CD4-positive, alpha-beta T cell treated with Interleukin-10 for 1 hour (primary cell): Measurements from ENCODE around the gene ERMAP.

ENCODE experiments used
- DNase-seq: peaks from one replicate; pipeline ENCODE4 v3.0.0-alpha.2; 2020

ERMAP gene

GRCh38 chr1:42886046-42886739 is 69.3 kb downstream of the ERMAP start:
- DNase-seq, result no peak

- DNase-seq, result no peak
Observed at GRCh38 chr1:42886800-42887199, 69.9 kb downstream of the ERMAP start.

- no peak for DNase-seq
Observed at GRCh38 chr1:42887366-42887765, 70.4 kb downstream of the ERMAP start.

DNA sequence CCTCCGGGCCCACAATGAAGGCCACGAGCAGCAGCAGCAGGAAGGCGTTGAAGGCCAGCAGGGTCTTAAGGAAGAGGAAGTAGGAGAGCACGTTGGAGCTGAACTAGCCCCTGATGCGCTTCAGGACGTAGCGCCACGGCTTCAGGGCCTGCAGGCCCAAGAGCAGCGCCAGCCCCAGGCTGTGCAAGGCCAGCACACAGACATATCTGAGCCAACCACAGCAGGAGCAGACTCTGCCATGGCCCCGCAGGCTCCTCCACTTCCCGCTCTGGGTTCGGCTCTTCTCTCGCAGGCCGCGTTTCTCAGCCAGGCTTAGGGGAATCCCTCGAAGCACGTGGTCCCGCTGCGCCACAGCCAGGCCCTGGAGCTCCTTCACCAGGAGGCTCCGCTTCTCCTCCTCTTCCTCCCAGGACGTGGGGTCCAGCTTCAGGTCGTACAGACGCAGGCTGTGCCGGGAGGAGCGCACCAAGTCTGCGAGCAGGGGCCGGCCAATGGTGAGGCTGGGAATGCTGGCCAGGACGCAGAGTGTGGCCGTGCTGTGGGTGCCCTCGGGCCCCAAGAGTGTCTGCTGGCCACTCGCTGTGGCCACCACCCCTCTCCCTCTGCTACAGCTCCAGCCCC is 71.2 kb downstream of the ERMAP start:
- DNase-seq, result no peak

DNA sequence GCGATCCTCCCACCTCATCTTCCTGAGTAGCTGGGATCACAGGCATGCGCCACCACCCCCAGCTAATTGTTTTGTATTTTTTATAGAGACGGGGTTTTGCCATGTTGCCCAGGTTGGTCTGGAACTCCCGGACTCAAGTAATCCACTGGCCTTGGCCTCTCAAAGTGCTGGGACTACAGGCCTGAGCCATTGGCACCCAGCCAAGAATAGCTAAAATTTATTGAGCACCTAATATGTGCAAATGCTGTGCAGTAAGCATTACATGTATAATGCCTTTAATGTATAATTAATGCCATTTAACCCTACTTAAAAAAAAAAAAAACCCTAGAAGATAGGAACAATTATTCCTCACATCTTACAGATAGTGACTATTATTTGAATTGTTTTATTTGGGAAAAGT is 72.3 kb downstream of the ERMAP start:
- DNase-seq, result no peak

DNA sequence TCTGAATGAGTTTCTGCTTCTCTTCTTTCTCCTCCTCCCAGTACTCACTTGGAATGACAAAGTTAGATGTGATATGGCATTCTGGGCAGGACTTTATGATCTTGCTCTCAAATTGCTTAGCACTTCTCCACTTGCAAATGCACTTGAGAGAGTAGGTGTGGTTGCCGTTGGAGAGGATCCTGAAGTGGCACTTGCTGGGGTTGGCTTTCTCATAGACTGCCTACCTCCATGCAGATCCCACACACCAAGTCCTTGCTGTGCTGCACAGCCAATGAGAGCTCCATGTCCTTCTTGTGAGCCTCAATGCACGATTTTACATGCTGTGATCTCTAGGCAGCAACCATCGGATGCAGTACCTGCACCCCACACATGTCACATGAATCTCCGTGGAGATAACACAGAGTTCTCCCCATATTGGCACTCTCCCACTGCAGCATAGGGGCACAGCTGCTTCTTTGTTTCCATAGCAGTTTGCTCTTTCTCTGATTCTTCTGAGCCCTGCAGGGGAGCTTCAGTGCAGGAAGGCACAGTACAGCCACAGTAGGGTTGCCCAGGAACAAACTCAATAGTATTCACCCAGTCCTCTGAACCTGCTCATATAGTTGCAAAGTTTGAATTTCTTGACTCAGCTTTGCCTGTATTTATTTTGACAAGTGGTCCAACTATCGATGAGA is 74.7 kb downstream of the ERMAP start:
- DNase-seq, result no peak
